NCI-H510A treated with DMSO at 0.1 percent for 48 hours (cell line): Measurements from ENCODE around the gene LST1.

ENCODE experiments used
- DNase-seq: peaks from one replicate; lab custom pipeline; 2025; lab: John Stamatoyannopoulos, UW

The LST1 gene

GRCh38 chr6:31620586-31621319 lies 34.7 kb downstream of the LST1 start, which contains the start of gene PRRC2A:
Gene PRRC2A (plus strand): TSS chr6:31620715. CDS start chr6:31622790, 2,075 bp downstream.
- DNase-seq, result peak; percentile 87

GRCh38 chr6:31621320-31621939 lies 35.4 kb downstream of the LST1 start:
- DNase-seq, result no peak

- DNase-seq, result no peak
Observed at GRCh38 chr6:31621991-31622390, 35.9 kb downstream of the LST1 start.

- no peak for DNase-seq
Observed at GRCh38 chr6:31622684-31623091, 36.6 kb downstream of the LST1 start.

GRCh38 chr6:31624070-31624469 lies 38.0 kb downstream of the LST1 start:
- DNase-seq, result no peak

GRCh38 chr6:31626952-31627351 lies 40.9 kb downstream of the LST1 start:
- DNase-seq, result no peak

- DNase-seq, result no peak
Observed at GRCh38 chr6:31627690-31628287, 41.7 kb downstream of the LST1 start.

GRCh38 chr6:31629014-31629413 lies 42.9 kb downstream of the LST1 start:
- DNase-seq, result no peak

GRCh38 chr6:31630177-31630934 lies 44.3 kb downstream of the LST1 start:
- DNase-seq, result no peak

- no peak for DNase-seq
Observed at GRCh38 chr6:31631209-31631608, 45.1 kb downstream of the LST1 start.

GRCh38 chr6:31631681-31632278 lies 45.7 kb downstream of the LST1 start:
- no peak for DNase-seq

- DNase-seq, result no peak
Observed at GRCh38 chr6:31632279-31632946, 46.3 kb downstream of the LST1 start.

- no peak for DNase-seq
Observed at GRCh38 chr6:31633447-31633846, 47.4 kb downstream of the LST1 start.

- DNase-seq, result no peak
Observed at GRCh38 chr6:31634131-31634530, 48.1 kb downstream of the LST1 start.

GRCh38 chr6:31634969-31635575 lies 49.0 kb downstream of the LST1 start:
- DNase-seq, result no peak

- no peak for DNase-seq
Observed at GRCh38 chr6:31636698-31637596, 50.9 kb downstream of the LST1 start.
